Pulmonary artery endothelial cell (primary cell): ENCODE data around the gene NDST1. TPM values are rescaled to one million over a fixed set of nuclear protein-coding genes. Genes with fewer than 3 reads are reported as not detected.

Experiments used
- DNase-seq: peaks from one replicate; pipeline ENCODE4 v3.0.0-alpha.2; 2011; ENCODE audit warnings: low read depth, low spot score
- total RNA-seq: library from RNA; depleted of rRNA; stranded (reverse); fragments of >200 nt; gene quantifications from 2 replicates; pipeline ENCODE4 v1.2.3, GENCODE V29; 2014

The NDST1 gene
- total RNA-seq, 1 donor from 2014 or later = 51.9 TPM

DNA sequence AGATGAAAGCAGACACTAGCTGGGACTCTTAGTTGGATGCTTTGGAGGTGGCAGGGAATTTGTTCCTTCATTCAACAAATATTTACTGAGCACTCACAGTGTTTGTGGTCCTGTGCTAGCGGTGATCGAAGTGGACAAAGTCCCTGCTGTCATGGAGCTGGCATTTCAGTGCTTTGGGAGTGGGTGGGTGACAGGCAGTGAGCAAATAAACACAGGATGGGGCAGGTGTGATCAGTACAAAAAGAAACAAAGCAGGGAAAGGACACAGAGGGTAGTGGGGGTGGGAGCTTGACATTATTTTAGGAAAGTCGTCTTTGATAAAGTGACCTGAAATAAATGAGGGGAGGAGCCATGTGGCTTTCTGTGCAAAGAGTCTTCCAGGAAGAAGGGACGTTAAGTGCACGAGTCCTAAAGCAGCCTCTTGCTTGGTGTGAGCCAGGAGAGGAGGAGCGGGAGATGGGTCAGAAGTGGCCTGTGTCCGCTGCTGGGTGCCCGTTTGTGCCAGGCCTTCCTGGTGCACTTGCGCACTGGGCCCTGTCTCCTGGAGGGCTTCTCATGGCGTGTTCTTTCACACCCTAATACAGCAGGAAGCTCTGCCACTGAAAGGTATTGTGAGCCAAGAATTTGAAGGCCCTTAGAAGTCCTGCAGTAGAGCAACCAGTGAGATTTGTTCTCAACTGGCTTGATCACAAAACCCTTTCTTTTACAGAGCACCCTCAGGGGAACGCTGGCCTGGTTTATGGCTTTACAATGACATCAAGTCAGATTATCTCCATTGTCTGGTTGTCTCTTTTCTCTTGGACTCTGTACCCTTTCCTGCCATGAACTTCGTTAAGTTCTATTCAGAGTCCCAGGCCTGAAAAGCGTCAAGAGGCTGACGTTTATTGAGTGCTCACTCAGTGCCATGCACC, 14.8 kb downstream of the NDST1 start:
- DNase-seq = no peak

DNA sequence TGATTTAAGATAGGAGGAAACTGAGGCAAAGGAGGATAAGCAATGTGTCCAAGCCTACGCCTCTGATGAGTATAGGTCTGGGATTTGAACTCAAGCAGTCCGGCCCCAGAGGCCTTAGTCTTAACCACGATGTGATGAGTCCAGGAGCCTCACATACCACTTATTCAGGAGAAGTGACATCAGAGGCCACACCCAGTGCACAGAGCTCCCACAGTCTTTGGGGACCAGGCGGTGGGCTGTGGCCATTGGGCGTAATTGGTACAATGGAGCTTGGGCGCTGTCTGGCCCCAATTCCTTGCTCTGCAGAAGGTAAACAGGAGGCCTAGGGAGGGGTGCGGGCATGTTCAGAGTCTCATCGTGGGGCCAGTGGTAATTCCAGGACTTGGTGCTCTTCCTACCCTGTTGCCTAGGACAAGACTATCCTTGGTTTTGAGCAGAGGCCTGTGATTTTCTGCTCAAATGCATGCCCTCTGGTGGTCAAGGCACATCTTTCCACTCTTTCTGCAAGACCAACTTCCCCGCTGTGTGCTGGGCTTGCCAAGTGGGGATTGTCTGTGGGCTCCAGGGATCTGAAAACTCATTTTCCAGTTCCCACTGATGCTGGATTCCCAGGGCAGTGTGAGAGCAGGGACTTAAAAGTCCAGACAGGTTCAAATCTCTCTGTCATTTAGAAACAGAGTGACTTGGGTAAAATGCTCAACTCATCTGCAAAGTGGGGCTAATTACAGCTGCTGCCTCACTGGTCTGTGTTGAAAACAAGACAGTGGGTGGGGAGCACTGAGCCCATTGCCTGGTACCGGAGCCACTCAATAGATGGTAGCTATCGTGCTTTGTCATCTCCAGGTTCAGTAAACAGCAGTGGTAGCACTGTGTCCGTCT, 15.8 kb downstream of the NDST1 start:
- DNase-seq = peak; percentile 56

DNA sequence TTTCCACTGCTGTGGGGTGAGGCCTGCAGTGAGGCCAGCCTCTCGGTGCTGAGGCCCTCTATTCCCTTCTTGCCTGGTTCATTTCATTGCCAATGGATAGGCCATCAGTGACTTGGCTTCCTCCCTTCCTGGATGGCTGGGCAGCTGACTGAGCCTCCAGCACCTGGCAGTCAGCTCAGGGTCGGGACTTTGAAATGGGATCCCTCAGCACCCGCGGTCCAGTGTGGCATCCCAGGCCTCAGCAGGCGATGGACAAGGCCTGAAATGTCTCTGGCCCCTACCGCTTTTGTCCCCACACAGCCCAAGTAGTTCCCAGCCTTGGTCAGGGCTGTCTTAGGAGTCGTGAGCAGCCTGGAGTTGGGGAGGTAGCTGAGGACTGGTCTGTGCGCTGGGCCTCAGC, 17.2 kb downstream of the NDST1 start:
- DNase-seq = no peak

DNA sequence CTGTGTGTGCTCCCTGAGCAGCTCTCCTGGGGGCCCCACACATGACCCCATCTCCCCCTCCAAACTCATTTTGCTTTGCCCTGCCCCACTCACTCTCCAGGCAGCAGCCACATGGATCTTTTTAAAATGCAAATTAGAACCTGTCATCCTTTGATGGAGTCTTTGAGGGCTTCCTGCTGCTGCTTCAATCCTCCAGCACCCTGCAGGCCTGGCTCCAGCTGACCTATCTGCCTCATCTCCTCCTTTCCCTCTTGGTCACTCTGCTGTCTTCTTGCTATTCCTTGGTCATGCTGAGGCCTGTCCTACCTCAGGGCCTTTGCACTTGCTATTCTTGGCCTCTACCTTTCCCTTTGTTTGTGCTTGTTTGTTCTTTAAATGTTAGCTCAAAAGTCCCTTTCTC, 17.9 kb downstream of the NDST1 start:
- no peak for DNase-seq

DNA sequence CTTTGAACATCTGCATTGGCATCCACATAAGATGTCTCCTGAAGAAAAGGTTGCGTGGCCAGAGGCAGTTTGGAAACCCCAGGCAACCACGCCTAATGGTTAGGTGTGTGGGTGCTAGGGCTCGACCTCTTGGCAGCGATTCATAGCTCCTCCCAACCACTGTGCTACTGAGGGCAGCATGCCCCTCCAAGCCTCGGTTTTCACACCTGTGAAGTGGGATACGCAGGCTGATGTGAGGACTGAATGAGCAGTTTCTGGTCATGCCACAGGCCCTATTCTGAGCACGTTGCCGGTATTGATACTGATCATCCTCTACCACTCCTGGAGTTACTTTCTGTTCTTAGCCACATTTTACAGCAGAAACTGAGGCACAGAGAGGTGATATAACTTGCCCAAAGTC, 19.1 kb downstream of the NDST1 start:
- DNase-seq = no peak

DNA sequence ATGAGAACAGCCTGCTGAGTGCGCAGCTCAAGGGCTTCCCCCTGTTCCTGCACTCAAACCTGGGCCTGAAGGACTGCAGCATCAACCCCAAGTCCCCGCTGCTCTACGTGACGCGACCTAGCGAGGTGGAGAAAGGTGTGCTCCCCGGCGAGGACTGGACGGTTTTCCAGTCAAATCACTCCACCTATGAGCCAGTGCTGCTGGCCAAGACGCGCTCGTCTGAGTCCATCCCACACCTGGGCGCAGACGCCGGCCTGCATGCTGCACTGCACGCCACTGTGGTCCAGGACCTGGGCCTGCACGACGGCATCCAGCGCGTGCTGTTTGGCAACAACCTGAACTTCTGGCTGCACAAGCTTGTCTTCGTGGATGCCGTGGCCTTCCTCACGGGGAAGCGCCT, 19.9 kb downstream of the NDST1 start:
- no peak for DNase-seq

DNA sequence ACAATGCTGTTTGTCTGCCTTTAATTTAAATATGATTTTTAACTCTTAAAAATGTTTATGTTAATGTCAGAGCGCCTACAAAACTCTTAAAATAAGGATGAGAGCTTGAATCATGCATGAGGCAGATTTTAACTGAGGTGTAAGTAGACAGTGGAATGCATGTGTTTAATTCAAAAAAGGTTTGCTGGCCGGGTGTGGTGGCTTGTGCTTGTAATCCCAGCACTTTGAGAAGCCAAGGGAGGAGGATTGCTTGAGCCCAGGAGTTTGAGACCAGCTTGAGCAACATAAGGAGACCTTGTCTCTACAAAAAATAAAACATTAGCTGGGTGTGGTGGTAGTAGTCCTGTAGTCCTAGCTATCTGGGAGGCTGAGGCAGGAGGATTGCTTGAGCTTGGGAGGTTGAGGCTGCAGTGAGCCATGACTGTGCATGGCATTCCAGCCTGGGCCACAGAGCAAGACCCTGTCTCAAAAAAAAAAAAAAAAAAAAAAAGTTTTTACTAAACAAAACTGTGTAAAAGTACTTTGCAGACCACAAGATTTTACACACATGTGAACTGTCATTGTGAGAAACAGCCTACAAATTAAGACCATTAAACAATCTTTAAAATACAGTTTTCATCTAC, 21.1 kb downstream of the NDST1 start:
- no peak for DNase-seq

DNA sequence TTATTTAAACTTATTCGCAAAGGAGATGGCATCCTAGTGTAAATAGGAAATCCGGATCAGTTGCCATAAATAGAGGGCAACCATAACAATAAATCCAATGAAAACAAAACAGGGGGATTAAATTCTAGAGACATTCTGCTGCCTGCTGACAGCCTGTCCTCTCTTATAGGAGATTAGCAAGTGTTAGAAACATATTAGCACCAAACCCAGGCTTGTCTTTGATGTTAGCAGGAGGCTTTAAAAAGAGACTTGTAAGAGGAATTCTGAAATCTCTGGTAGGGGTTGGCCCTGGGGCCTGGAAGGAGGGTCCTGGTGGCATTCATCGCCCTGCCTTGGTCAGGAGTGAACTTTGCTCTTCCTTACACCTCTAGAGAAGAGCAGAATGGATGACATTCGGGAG, 21.6 kb downstream of the NDST1 start:
- DNase-seq = no peak

DNA sequence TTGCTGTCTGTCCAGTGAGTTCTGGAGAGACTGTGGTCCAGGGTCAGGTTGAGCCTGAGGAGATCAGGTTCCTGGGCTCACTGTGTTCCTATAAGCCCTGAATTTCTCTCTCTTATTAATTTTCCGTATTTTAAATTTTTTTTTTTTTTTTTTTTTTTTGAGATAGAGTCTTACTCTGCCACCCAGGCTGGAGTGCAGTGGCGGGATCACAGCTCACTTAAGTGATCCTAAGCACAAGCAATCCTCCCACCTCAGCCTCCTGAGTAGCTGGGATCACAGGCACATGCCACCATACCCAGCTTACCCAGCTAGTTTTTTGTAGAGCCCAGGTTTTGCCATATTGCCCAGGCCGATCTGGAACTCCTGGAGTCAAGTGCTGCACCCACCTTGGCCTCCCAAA, 22.5 kb downstream of the NDST1 start:
- no peak for DNase-seq

DNA sequence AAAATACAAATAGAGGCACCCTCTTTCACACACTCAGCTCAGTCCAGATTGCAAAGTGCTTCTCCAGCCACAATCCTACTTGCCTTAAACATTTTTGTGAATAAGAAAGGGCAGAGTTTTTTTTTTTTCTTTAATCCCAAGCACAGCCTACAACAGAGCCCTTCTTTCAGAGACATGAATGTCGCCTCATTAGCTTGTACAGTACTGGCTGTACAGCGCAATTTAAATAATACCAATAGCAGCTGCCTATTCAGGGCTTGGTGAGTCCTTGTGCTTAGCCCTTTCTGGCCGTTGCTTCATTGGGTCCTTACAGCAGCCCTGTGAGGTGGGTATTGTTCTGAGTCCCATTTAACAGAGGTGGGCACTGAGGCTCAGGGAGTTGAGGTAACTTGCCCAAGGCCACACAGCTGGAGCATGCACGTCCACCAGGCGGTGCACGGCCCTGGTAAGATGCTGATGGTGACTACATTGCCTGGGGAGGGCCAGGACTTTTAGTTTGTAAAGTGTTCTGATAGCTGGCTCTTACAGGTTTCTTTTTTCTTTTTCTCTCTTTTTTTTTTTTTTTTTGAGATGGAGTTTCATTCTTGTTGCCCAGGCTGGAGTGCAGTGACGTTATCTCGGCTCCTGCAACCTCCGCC, 23.1 kb downstream of the NDST1 start:
- DNase-seq = no peak

DNA sequence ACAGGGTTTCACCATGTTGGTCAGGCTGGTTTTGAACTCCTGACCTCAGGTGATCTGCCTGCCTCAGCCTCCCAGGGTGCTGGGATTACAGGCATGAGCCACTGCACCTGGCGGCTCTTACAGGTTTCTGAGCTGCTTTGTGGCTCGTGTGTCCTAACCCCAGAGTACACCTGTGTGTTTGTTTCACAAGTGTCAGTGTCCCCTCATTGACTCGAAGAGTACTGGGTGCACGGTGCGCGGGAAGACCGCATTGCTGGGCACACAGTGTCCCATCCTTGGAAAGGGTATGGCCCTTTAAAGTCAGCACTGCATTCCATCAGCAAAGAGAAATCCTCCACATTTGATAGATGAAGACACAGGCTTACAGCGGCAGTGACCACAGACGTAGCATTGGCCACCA, 23.8 kb downstream of the NDST1 start:
- no peak for DNase-seq

DNA sequence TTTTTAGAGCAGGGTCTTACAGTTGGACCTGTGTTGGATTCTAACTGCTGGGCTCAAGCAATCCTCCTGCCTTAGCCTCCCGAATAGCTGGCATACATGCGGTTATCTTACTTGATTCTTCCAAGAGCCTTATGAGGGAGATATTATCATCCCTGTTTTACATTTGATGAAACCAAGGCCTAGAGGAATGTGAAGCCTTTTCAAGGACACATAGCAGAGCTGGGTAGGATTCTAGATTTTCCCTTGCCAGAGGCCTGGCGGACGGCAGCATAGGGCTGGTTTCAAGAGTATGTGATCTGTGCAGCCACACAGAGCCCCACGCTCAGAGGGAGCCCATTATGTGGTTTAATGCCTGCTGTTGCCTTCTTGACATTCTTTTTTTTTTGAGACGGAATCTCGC, 24.2 kb downstream of the NDST1 start:
- DNase-seq = no peak

DNA sequence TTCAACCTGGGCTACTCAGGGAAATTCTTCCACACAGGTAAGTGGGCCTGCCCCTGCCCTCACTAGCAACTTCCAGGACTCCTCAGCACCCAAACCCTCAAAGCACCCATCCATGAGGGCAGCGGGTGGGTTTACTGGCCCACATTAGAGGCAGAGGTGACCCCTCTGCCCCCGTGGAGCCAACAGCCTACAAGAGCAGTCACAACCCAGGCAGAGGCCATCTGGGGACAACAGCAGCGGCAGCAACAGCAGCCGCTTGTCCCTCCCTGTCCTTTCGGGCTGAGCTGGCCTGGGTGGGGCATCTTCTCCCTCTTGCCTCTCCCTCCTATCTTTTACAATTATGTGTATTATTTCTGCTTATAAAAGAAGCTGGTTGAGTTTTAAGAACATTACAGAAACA, 25.1 kb downstream of the NDST1 start:
- DNase-seq = no peak

DNA sequence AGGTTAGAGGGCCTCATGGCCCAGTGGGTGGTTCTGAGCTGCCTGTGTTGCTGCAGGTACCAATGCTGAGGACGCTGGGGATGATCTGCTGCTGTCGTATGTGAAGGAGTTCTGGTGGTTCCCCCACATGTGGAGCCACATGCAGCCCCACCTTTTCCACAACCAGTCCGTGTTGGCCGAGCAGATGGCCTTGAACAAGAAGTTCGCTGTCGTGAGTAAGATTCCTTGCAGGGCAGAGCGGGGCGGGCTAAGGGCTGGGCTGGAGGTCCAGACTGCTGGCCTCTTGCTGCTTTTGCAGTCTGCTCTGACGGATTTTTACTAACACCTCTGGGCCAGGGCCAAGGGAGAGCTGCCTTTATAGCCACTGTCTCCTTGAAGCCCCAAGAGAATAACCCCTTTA, 26.9 kb downstream of the NDST1 start:
- no peak for DNase-seq

DNA sequence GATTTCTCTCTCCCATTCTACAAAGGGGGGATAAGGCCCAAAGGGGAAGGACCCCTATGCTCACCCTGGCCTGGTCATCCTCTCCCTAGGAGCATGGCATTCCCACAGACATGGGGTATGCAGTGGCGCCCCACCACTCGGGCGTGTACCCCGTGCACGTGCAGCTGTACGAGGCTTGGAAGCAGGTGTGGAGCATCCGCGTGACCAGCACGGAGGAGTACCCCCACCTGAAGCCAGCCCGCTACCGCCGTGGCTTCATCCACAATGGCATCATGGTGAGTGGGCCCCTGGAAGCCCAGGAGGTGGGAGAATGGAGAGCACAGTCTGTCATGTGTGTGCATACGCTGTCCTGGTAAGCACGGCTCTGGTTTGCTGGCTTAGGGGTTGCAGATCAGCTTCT, 27.7 kb downstream of the NDST1 start:
- DNase-seq = no peak

DNA sequence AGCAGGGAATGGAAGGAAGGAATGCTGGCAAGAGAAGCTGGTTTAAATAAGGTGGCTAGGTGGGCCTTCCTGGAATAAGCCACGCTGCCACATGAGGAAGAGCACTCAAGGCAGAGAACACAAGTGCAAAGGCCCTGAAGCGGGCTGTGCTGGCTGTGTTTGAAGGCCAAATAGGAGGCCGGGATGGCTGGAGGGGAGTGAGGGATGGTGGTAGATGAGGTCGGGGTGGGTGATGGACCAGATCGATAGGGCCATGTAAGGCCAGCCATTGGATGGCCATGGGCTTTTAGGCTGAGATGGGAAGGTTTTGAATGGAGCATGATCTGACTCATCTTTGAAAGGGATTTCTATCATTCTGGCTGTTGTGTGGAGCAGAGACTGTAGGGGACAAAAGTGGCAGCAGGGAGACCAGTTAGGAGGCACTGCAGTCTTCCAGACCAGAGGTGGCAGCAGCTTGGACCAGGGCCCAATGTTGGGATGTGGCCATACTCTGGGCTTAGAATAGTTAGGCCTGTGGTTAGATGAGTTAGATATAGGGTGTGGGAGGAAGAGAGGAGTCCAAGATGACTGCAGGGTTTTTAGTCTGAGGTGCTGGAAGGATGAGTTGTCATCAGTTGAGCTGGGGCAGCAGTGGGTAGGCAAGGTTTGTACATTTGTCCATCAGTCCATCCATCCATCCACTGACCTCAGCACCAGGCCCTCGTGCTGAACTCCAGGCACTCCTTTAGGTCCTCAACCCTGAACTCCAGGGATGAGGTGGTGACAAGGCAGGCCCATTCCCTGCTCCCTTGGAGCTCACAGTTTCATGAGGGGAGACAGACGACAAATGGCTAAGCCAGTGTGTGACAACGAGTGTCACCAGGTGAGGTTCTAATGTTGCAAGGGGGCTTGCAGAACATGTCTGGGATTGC, 30.3 kb downstream of the NDST1 start:
- DNase-seq = no peak

DNA sequence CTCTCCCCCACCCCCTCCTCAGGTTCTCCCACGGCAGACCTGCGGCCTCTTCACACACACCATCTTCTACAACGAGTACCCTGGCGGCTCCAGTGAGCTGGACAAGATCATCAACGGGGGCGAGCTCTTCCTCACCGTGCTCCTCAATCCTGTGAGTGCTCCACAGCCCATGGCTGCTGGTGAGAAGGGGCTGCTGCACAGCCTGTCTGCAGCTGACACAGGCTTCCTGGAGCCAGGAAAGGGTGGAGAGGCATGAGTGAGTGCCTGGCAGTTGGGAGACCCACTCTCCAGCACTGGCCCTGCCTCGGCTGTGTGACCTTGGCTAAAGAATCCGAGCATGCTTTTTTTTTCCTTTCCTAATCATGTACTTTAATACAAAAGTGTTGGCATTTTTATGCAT, 31.3 kb downstream of the NDST1 start:
- DNase-seq = no peak

DNA sequence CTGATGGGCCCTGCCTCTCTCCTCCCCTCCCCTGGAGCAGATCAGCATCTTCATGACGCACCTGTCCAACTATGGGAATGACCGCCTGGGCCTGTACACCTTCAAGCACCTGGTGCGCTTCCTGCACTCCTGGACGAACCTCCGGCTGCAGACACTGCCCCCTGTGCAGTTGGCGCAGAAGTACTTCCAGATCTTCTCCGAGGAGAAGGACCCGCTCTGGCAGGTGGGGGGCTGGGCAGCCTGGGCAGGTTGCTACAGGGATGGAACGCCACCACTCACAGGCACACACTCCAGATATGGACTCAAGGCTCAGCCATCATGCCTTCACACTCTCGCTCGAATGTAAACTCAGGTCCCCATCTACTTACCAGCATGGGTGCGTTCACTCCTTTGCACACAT, 32.1 kb downstream of the NDST1 start:
- no peak for DNase-seq

DNA sequence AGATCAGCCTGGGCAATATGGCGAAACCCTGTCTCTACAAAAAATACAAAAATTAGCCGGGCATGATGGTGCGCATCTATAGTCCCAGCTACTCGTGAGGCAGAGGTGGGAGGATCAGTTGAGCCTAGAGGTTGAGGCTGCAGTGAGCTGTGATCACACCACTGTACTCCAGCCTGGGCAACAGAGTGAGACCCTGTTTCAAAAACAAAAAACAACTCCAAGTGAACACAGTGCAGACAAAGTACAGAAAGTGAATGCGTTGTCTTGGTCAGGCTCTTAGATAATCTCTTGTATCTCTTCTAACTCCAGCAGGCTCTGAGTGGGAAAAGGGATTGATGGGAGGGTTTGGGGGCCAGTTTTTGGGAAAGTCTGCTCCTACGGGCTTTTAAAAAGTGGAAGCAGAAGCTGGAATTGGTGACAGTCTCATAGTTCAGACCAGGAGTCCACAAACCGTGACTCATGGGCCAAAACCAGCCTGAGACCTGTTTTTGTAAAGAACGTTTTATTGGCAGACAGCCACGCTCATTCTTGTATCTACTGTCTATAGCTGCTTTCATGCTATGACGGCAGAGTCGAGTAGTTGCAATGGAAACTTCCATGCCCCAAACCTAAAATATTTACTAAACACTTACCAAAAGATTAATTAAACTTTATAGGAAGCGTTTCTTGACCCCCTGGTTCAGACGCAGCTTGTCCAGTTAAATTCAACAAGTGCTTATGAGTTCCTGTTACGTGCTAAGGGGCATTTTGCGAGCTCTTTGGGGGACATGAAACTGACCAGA, 32.9 kb downstream of the NDST1 start:
- peak; percentile 73 for DNase-seq

DNA sequence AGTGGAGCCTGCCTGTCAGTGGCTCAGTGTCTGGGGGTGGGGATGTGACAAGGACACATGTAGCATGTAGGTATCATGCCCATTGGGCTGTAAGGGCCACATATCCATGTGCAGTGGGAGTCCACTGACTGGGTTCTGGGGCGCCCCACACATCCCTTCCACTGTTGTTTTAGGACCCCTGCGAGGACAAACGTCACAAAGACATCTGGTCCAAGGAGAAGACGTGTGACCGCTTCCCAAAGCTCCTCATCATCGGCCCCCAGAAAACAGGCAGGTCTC, 33.4 kb downstream of the NDST1 start:
- no peak for DNase-seq
